ENCODE results near the gene ENTREP1.

ENTREP1 gene

GRCh38 chr9:69319324-69320025 lies 5.5 kb upstream of the ENTREP1 start:
- no peak for DNase-seq (ENCODE audit: low read depth)

- DNase-seq (ENCODE audit: low read depth): no peak
These were observed 2.8 kb upstream of the ENTREP1 start for GRCh38 chr9:69322256-69322655.

- no peak for DNase-seq (ENCODE audit: low read depth)
These were observed 1.2 kb upstream of the ENTREP1 start for GRCh38 chr9:69323861-69324260.

- no peak for DNase-seq (ENCODE audit: low read depth)
These were observed 596 bp downstream of the ENTREP1 start for GRCh38 chr9:69325409-69326212.

GRCh38 chr9:69326261-69326660 lies 1.2 kb downstream of the ENTREP1 start:
- DNase-seq (ENCODE audit: low read depth): no peak

GRCh38 chr9:69330580-69330979 lies 5.6 kb downstream of the ENTREP1 start:
- no peak for DNase-seq (ENCODE audit: low read depth)

GRCh38 chr9:69331444-69331843 lies 6.4 kb downstream of the ENTREP1 start:
- no peak for DNase-seq (ENCODE audit: low read depth)

GRCh38 chr9:69332067-69332685 lies 7.2 kb downstream of the ENTREP1 start:
- no peak for DNase-seq (ENCODE audit: low read depth)

GRCh38 chr9:69333716-69334115 lies 8.7 kb downstream of the ENTREP1 start:
- no peak for DNase-seq (ENCODE audit: low read depth)

- no peak for DNase-seq (ENCODE audit: low read depth)
These were observed 9.3 kb downstream of the ENTREP1 start for GRCh38 chr9:69334317-69334716.

GRCh38 chr9:69339620-69340019 lies 14.6 kb downstream of the ENTREP1 start:
- no peak for DNase-seq (ENCODE audit: low read depth)

GRCh38 chr9:69340631-69341030 lies 15.6 kb downstream of the ENTREP1 start:
- DNase-seq (ENCODE audit: low read depth): no peak

- DNase-seq (ENCODE audit: low read depth): no peak
These were observed 17.8 kb downstream of the ENTREP1 start for GRCh38 chr9:69342769-69343168.

- DNase-seq (ENCODE audit: low read depth): no peak
These were observed 19.4 kb downstream of the ENTREP1 start for GRCh38 chr9:69344459-69344858.

GRCh38 chr9:69346596-69347390 lies 21.8 kb downstream of the ENTREP1 start:
- DNase-seq (ENCODE audit: low read depth): no peak

- no peak for DNase-seq (ENCODE audit: low read depth)
These were observed 22.6 kb downstream of the ENTREP1 start for GRCh38 chr9:69347607-69348006.

- no peak for DNase-seq (ENCODE audit: low read depth)
These were observed 26.2 kb downstream of the ENTREP1 start for GRCh38 chr9:69351227-69351626.

- no peak for DNase-seq (ENCODE audit: low read depth)
These were observed 30.2 kb downstream of the ENTREP1 start for GRCh38 chr9:69355232-69355631.

GRCh38 chr9:69357030-69357775 lies 32.2 kb downstream of the ENTREP1 start:
- no peak for DNase-seq (ENCODE audit: low read depth)

GRCh38 chr9:69357821-69358220 lies 32.8 kb downstream of the ENTREP1 start:
- DNase-seq (ENCODE audit: low read depth): no peak

GRCh38 chr9:69363191-69363590 lies 38.2 kb downstream of the ENTREP1 start:
- no peak for DNase-seq (ENCODE audit: low read depth)
